K562 (cell line): ENCODE measurements around the gene CREB3L2. TPM values are rescaled to one million over a fixed set of nuclear protein-coding genes. Genes with fewer than 3 reads are reported as not detected.
A peak's percentile ranks its signal among the peaks of the same experiment; 100 is the strongest.

ENCODE experiments used
- DEAF1 ChIP-seq: fragments of 450-650 bp; formaldehyde crosslinking; IDR thresholded peaks from 2 replicates; pipeline ENCODE4 v1.4.0; 2020; ENCODE audit warnings: mild to moderate bottlenecking, moderate library complexity
- GTF2E2 ChIP-seq: fragments of 200-800 bp; sonication (Bioruptor generic); IDR thresholded peaks from 2 replicates; pipeline ENCODE4 v1.6.1; 2016; ENCODE audit warnings: missing genetic modification characterization, missing compliant biosample characterization
- HDGF ChIP-seq: fragments of 450-650 bp; IDR thresholded peaks from 2 replicates; pipeline ENCODE4 v1.6.1; 2016
- ILF3 ChIP-seq: fragments of 450-650 bp; IDR thresholded peaks from 2 replicates; pipeline ENCODE4 v1.6.1; 2018; ENCODE audit warnings: antibody characterized with exemption, mild to moderate bottlenecking, moderate library complexity, borderline replicate concordance
- KAT7 ChIP-seq: sonication (generic); formaldehyde crosslinking; IDR thresholded peaks from 2 replicates; pipeline ENCODE4 v1.8.0; 2022; ENCODE audit warnings: missing genetic modification reagents, mild to moderate bottlenecking, borderline replicate concordance
- POLR2H ChIP-seq: IDR thresholded peaks from 2 replicates; pipeline ENCODE4 v1.6.1; 2016; ENCODE audit warnings: missing genetic modification characterization, low read depth, mild to moderate bottlenecking, control low read depth, missing compliant biosample characterization, moderate library complexity
- TAL1 ChIP-seq: fragments of 450-650 bp; IDR thresholded peaks from 2 replicates; pipeline ENCODE4 v1.6.1; 2016; ENCODE audit warnings: mild to moderate bottlenecking
- ZNF431 ChIP-seq: sonication (generic); formaldehyde crosslinking; IDR thresholded peaks from 2 replicates; pipeline ENCODE4 v1.8.0; 2022; ENCODE audit warnings: mild to moderate bottlenecking, missing genetic modification reagents
- polyA plus RNA-seq, 8 experiments: library from polyadenylated mRNA; depleted of rRNA in 4 of 8; stranded (reverse) in 5 of 8; unstranded in 3 of 8; fragments of >200 nt; fragmentation: Nextera tagmentation in 2 of 8; fragmentation: Illumina TruSeq in 1 of 8; extraction: Ambion mirVana in 2 of 8; extraction: Trizol in 1 of 8; gene quantifications; 2 replicates each; pipeline versions ENCODE4 v1.2.1 to v1.2.3, GENCODE V29; 2011 to 2014; ENCODE audit warnings: inconsistent platforms in 1 of 8, missing spikeins in 1 of 8
- total RNA-seq, 7 experiments: library from RNA; depleted of rRNA in 6 of 7; stranded (reverse); fragments of >200 nt in 6 of 7; fragmentation: Illumina TruSeq in 2 of 7; extraction: Trizol in 2 of 7; gene quantifications; 2 replicates each; pipeline versions ENCODE4 v1.2.1 to v1.2.3, GENCODE V29; 2011 to 2021; ENCODE audit warnings: low replicate concordance in 1 of 7
- TF ChIP-seq, protein P1 (sequence below): sonication (generic); IDR thresholded peaks from 2 replicates; pipeline ENCODE4 v1.6.1; 2016
- TF ChIP-seq, protein P2 (sequence below): fragments of 200-800 bp; sonication (Bioruptor generic); IDR thresholded peaks from 2 replicates; pipeline ENCODE4 v1.6.1; 2017; ENCODE audit warnings: missing genetic modification characterization, missing compliant biosample characterization

The CREB3L2 gene
- total and polyA plus RNA-seq, 9 of the 15 experiments (the other 6 are each of a cell fraction or from before 2014, with no cell fraction given) = 7.1 to 45.6 (median 15.8) TPM

- peak; percentile 19; the same call in 1 of the 2 replicates for TF ChIP-seq GTF2E2
- 0 out of 2 replicates have a peak, but pooled peaks have one; percentile 82 for TF ChIP-seq KAT7 (CRISPR knock-in tag)
- no peak for TF ChIP-seq HDGF
- TF ChIP-seq ILF3 = no peak
- TF ChIP-seq, protein P1, sequence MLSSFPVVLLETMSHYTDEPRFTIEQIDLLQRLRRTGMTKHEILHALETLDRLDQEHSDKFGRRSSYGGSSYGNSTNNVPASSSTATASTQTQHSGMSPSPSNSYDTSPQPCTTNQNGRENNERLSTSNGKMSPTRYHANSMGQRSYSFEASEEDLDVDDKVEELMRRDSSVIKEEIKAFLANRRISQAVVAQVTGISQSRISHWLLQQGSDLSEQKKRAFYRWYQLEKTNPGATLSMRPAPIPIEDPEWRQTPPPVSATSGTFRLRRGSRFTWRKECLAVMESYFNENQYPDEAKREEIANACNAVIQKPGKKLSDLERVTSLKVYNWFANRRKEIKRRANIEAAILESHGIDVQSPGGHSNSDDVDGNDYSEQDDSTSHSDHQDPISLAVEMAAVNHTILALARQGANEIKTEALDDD = no peak
- TF ChIP-seq POLR2H (tag) = peak; percentile 65; the same call in 1 of the 2 replicates
- TF ChIP-seq ZNF431 (CRISPR knock-in tag) = 0 out of 2 replicates have a peak, but pooled peaks have one; percentile 39
- TF ChIP-seq, protein P2, sequence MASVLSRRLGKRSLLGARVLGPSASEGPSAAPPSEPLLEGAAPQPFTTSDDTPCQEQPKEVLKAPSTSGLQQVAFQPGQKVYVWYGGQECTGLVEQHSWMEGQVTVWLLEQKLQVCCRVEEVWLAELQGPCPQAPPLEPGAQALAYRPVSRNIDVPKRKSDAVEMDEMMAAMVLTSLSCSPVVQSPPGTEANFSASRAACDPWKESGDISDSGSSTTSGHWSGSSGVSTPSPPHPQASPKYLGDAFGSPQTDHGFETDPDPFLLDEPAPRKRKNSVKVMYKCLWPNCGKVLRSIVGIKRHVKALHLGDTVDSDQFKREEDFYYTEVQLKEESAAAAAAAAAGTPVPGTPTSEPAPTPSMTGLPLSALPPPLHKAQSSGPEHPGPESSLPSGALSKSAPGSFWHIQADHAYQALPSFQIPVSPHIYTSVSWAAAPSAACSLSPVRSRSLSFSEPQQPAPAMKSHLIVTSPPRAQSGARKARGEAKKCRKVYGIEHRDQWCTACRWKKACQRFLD (CRISPR knock-in tag) = no peak
- TF ChIP-seq TAL1 = 0 out of 2 replicates have a peak, but pooled peaks have one; percentile 6
- 0 out of 2 replicates have a peak, but pooled peaks have one; percentile 8 for TF ChIP-seq DEAF1 (CRISPR knock-in tag)
- TF ChIP-seq, all 486 proteins: peak for 15
Measured at GRCh38 chr7:137934941-137935883, 66.7 kb downstream of the CREB3L2 start (continued).
